GM21381 (cell line): Measurements from ENCODE around the gene ZNF616.
A peak's percentile ranks its signal among the peaks of the same experiment; 100 is the strongest.
"Not testable (repeated sequence)": the region's sequence is repeated elsewhere in the genome, so short reads cannot be mapped to it uniquely, and the experiment has no call there.

ENCODE experiments used
- ATAC-seq: cut with Tn5 transposase; IDR thresholded peaks from one replicate; pipeline ENCODE4 v1.9.1; 2021; ENCODE audit warnings: mild to moderate bottlenecking, moderate library complexity; ENCODE audit not compliant: unreplicated experiment

The ZNF616 gene

GRCh38 chr19:52110780-52111179 lies 29.0 kb downstream of the ZNF616 start:
- ATAC-seq = no peak

- ATAC-seq = no peak
These were observed 37.0 kb downstream of the ZNF616 start for GRCh38 chr19:52102782-52103181.

- no peak for ATAC-seq
These were observed 37.7 kb downstream of the ZNF616 start for GRCh38 chr19:52101866-52102562.

GRCh38 chr19:52099497-52100138 lies 40.1 kb downstream of the ZNF616 start:
- ATAC-seq = no peak

GRCh38 chr19:52096416-52096815 lies 43.3 kb downstream of the ZNF616 start:
- not testable (repeated sequence) for ATAC-seq

- peak; percentile 90 for ATAC-seq
These were observed 44.3 kb downstream of the ZNF616 start, which contains the start of gene ZNF841 for GRCh38 chr19:52095172-52096014. ZNF841 (minus strand) TSS chr19:52095765; CDS start chr19:52084801, 10,964 bp downstream.

GRCh38 chr19:52094526-52095130 lies 45.1 kb downstream of the ZNF616 start:
- ATAC-seq = no peak

- ATAC-seq = no peak
These were observed 53.3 kb downstream of the ZNF616 start for GRCh38 chr19:52086481-52086880.

GRCh38 chr19:52070496-52070895 lies 69.2 kb downstream of the ZNF616 start:
- no peak for ATAC-seq

GRCh38 chr19:52069653-52070052 lies 70.1 kb downstream of the ZNF616 start:
- no peak for ATAC-seq

- no peak for ATAC-seq
These were observed 73.4 kb downstream of the ZNF616 start for GRCh38 chr19:52066258-52066863.

- ATAC-seq = no peak
These were observed 74.3 kb downstream of the ZNF616 start for GRCh38 chr19:52065399-52065798.
